A673 (cell line): ENCODE results near the gene STT3A. TPM values are rescaled to one million over a fixed set of nuclear protein-coding genes. Genes with fewer than 3 reads are reported as not detected.

Experiments used
- BruUV-seq: library from RNA; stranded (reverse); fragments of 400-500 nt; replicated peaks from 2 replicates; lab custom pipeline; 2021; lab: Mats Ljungman, UMichigan
- CTCF ChIA-PET: fragments of 300-600 bp; sonication (Branson Sonifier 250); formaldehyde crosslinking; loops from one replicate; lab custom pipeline; 2022; ENCODE audit warnings: antibody characterized with exemption; lab: Charles Lee
- POLR2A ChIA-PET: fragments of 300-600 bp; sonication (Branson Sonifier 250); formaldehyde crosslinking; loops from one replicate; lab custom pipeline; 2022; ENCODE audit warnings: antibody characterized with exemption; ENCODE audit not compliant: low non-redundant PET; lab: Charles Lee
- DNase-seq: peaks from one replicate; pipeline ENCODE4 v3.0.0-alpha.2; 2015; ENCODE audit warnings: low spot score
- H3K27ac ChIP-seq: fragments of 200-600 bp; sonication (generic); 2 replicates; pipeline ENCODE4 v1.5.1; 2016; ENCODE audit warnings: mixed run types, low read depth, mild to moderate bottlenecking, mixed read lengths, antibody characterized with exemption, low read length; ENCODE audit not compliant: poor library complexity, severe bottlenecking
- H3K27me3 ChIP-seq: fragments of 200-600 bp; sonication (generic); replicated peaks from 2 replicates; pipeline ENCODE4 v1.6.1; 2017; ENCODE audit warnings: mixed run types, low read depth, mild to moderate bottlenecking, mixed read lengths, antibody characterized with exemption, low read length; ENCODE audit not compliant: insufficient read depth, poor library complexity
- H3K36me3 ChIP-seq: fragments of 200-600 bp; sonication (generic); 2 replicates; pipeline ENCODE4 v1.6.1; 2016; ENCODE audit warnings: mixed run types, mild to moderate bottlenecking, mixed read lengths, antibody characterized with exemption, low read length; ENCODE audit not compliant: insufficient read depth, poor library complexity, severe bottlenecking
- H3K4me1 ChIP-seq: fragments of 200-600 bp; sonication (generic); 2 replicates; pipeline ENCODE4 v1.6.1; 2017; ENCODE audit warnings: mixed run types, mild to moderate bottlenecking, mixed read lengths, antibody characterized with exemption, low read length; ENCODE audit not compliant: insufficient read depth, poor library complexity, severe bottlenecking
- H3K4me3 ChIP-seq: fragments of 200-600 bp; sonication (generic); 2 replicates; pipeline ENCODE4 v1.5.1; 2016; ENCODE audit warnings: low read depth, mixed run types, mild to moderate bottlenecking, mixed read lengths, low read length; ENCODE audit not compliant: poor library complexity, severe bottlenecking
- H3K9me3 ChIP-seq: fragments of 200-600 bp; sonication (generic); 2 replicates; pipeline ENCODE4 v1.6.1; 2016; ENCODE audit warnings: mixed run types, low read depth, mild to moderate bottlenecking, mixed read lengths, antibody characterized with exemption, low read length; ENCODE audit not compliant: poor library complexity, severe bottlenecking
- EZH2 ChIP-seq: fragments of 200-600 bp; sonication (generic); IDR thresholded peaks from 2 replicates; pipeline ENCODE4 v1.6.1; 2017; ENCODE audit warnings: borderline replicate concordance, low read depth, mild to moderate bottlenecking, mixed read lengths, antibody characterized with exemption, low read length; ENCODE audit not compliant: poor library complexity, severe bottlenecking
- intact Hi-C: fragments of 100-400 bp; cut with micrococcal nuclease; formaldehyde crosslinking; loops from one replicate; pipeline ENCODE4 v1.10.0; 2022; ENCODE audit not compliant: unreplicated experiment
- total RNA-seq: library from RNA; stranded (reverse); gene quantifications from 2 replicates; pipeline ENCODE4 v1.2.3, GENCODE V29; 2021
- TF ChIP-seq, protein P1 (sequence below): fragments of 300-800, 200-600 bp; sonication (generic); conservative IDR thresholded peaks from 2 replicates; pipeline ENCODE4 v1.5.1; 2017; ENCODE audit warnings: low read depth, mild to moderate bottlenecking, antibody characterized with exemption, low read length, moderate library complexity, mixed read lengths

STT3A gene
- total RNA-seq, 1 experiment from 2014 or later, result 278 TPM

- DNase-seq, result no peak
- CTCF ChIA-PET, result no interaction called here
Measured at GRCh38 chr11:125645871-125646270, 53.2 kb downstream of the STT3A start.

GRCh38 chr11:125649465-125650166, 57.0 kb downstream of the STT3A start:
- DNase-seq, result no peak
- ChIA-PET CTCF (no interaction called here), POLR2A (no interaction called here)
- Histone ChIP-seq H3K27me3 (no peaks in the 10 kb centered on the region), H3K36me3 (peaks cover 90% of the 10 kb centered on the region), H3K4me1 (no peaks in the 10 kb centered on the region), H3K4me3 (no peak overlapping the region), H3K9me3 (no peaks in the 10 kb centered on the region), H3K27ac (no peak overlapping the region)
- no TSS peak for BruUV-seq
- intact Hi-C loops, result no loop called here
- no peak for TF ChIP-seq EZH2
- TF ChIP-seq, protein P1, sequence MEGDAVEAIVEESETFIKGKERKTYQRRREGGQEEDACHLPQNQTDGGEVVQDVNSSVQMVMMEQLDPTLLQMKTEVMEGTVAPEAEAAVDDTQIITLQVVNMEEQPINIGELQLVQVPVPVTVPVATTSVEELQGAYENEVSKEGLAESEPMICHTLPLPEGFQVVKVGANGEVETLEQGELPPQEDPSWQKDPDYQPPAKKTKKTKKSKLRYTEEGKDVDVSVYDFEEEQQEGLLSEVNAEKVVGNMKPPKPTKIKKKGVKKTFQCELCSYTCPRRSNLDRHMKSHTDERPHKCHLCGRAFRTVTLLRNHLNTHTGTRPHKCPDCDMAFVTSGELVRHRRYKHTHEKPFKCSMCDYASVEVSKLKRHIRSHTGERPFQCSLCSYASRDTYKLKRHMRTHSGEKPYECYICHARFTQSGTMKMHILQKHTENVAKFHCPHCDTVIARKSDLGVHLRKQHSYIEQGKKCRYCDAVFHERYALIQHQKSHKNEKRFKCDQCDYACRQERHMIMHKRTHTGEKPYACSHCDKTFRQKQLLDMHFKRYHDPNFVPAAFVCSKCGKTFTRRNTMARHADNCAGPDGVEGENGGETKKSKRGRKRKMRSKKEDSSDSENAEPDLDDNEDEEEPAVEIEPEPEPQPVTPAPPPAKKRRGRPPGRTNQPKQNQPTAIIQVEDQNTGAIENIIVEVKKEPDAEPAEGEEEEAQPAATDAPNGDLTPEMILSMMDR, result no peak

More at GRCh38 chr11:125645871-125646270, 53.2 kb downstream of the STT3A start:
- no peak overlapping the region for H3K4me3 ChIP-seq
- BruUV-seq, result no TSS peak
- H3K36me3 ChIP-seq, result peaks cover 92% of the 10 kb centered on the region
- TF ChIP-seq EZH2, result no peak
- TF ChIP-seq, protein P1, result no peak
- H3K27me3 ChIP-seq, result no peaks in the 10 kb centered on the region
- no peak overlapping the region for H3K27ac ChIP-seq
- intact Hi-C loops, result no loop called here
- H3K9me3 ChIP-seq, result no peaks in the 10 kb centered on the region
- POLR2A ChIA-PET, result no interaction called here
- no peaks in the 10 kb centered on the region for H3K4me1 ChIP-seq

DNA sequence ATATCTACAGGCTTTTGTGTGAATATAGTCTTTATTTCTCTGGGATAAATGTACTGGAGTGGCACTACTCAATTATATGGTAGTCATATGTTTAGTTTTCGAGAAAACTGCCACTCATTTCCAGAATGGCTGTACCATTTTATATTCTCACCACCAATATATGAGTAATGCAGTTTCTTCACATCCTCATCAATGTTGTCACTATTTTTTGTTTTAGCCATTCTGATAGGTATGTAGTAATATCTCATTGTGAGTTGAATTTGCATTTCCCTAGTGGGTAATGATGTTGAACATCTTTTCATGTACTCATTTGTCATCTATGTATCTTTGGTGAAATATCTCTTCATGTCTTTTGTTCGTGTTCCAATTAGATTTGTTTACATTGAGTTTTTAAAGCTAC, 70.0 kb downstream of the STT3A start:
- no peak for DNase-seq
- POLR2A ChIA-PET, result no interaction called here
- CTCF ChIA-PET, result no interaction called here
- Histone ChIP-seq H3K36me3 (peaks cover 59% of the 10 kb centered on the region), H3K27me3 (no peaks in the 10 kb centered on the region), H3K27ac (no peak overlapping the region), H3K4me1 (no peaks in the 10 kb centered on the region), H3K9me3 (peaks cover 13% of the 10 kb centered on the region), H3K4me3 (no peak overlapping the region)
- intact Hi-C loops, result no loop called here
- TF ChIP-seq EZH2, result no peak
- no TSS peak for BruUV-seq

- TF ChIP-seq EZH2, result no peak
- TF ChIP-seq, protein P1, result no peak
- Histone ChIP-seq H3K27me3 (no peaks in the 10 kb centered on the region), H3K9me3 (peaks cover 13% of the 10 kb centered on the region), H3K27ac (no peak overlapping the region), H3K4me3 (no peak overlapping the region), H3K36me3 (peaks cover 48% of the 10 kb centered on the region), H3K4me1 (no peaks in the 10 kb centered on the region)
- CTCF ChIA-PET, result no interaction called here
- intact Hi-C loops, result no loop called here
- POLR2A ChIA-PET, result no interaction called here
- DNase-seq, result no peak
- BruUV-seq, result no TSS peak
Measured at GRCh38 chr11:125663910-125664309, 71.3 kb downstream of the STT3A start.
